Stimulated activated CD4-positive, alpha-beta T cell treated with anti-CD3 and anti-CD28 coated beads, Interleukin-4, amount 100 ng/mL, for 4 hours (primary cell): ENCODE data around the gene OTC.

ENCODE experiments used
- DNase-seq, 2 experiments: peaks; one replicate each; pipeline ENCODE4 v3.0.0-alpha.2; 2020

Gene OTC

DNA sequence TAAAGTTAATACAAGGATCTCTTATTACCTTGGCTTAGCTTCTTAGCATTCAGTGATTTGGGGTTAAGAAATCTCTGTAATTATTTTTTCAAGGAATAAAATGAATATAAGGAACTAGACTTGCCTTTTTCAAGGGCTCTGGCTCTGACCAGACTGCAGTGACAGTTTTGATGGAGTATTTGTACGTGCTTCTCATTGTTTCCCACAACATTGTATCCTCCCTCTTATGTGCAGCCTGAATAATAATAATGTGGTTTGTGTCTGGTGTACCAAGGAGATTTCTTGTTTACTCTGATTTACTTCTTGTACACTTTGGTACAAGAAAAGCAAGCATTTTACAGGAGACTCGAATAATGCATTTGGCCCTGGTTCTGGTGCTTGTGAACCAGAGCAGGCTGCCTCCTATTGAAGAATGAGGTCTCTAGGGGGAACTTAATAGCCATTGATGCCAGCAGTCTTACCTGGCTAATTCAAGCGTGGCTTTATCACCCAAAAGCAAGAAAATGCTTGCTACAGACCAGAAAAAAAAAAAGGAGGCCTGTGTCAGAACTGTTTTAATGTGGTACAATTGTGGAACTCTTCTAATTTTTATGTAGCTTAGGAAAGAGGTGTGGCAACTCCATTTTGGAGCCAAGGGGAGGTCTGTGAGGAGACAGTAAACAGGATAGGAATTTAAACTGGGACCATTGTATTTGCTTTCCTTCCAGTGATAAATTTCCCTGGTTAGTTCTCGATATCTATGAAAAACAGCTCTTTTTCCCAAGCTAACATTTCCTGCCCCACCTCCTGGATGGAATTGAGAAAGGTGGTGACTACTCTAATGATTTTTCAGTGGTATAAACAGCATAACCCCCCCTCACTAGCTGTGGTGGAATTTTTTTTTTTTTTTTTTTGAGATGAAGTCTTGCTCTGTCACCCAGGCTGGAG is 5.6 kb downstream of the OTC start:
- DNase-seq, result no peak

DNA sequence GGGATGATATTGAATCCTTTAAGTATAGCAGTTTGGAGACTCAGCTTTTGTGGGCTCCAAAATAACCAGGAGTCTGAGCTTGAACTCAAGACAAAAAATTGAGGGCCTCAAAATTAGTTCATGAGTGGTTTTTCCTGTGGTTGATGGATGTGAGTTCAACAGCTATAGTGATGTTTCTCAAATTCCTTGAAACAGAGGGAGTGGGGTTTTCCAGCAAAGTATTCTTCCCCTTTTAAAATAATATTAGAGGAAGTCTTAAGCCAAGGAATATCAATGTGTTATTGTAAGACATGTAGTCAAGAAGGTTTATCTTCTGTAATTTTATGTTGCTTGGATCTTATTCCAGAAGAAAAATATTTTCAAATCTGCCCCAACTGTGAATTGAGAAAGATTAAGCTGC is 10.6 kb downstream of the OTC start:
- DNase-seq, result no peak

DNA sequence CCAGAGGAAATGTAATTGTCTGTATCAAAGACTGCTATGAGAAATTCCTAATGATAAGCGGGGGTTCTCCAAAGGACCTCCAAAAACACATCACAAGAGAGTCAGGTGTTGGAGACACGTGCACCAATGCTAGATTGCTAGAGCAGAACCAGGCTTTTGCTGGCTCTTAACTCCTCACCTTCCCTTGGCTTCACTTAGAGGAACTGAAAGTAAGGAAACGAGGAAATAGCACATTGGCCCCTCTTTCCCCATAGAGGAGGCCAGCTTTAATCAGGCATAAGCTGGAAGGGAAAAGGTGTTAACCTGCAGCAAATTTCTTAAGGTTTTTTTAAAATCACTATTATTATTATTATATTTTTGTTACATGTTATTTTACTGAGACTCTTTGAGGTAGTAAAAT is 13.6 kb downstream of the OTC start:
- no peak for DNase-seq

DNA sequence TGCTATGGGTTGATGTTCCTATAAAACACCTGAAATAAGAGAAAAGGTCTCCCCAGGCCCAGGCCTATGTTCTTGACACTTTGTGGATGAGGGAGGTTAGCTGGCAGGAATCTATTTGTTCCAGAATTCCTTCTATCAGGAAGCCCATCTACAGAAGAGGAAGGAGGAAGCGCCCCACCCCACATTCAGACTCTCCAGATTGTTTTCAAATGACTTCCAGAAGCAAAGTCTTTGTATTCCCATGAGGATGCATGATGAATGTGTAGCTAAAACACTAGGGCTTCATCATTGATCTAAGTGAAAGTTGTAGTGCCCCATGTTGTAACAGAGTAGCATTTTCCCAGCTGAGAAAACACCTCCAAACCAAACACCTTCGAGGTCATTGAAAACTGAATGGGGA is 16.4 kb downstream of the OTC start:
- no peak for DNase-seq

DNA sequence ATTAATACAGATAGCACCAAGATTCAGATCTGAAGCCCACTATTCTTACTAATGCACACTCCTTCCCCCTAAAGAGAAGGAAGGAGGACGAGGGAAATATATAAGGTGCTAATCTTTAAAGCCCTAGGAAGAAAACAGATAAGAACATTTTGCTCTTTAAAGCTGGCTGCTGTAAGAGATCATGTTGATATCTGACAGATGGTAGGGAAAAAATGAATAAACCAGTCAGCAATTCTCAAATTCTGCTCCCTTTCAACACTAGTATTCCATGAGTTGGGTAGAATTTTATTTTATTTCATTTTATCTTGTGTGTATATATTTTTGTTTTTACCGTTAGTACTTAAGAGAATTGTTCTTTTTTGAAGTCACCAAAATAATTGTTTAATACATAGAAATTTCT is 19.2 kb downstream of the OTC start:
- no peak for DNase-seq

DNA sequence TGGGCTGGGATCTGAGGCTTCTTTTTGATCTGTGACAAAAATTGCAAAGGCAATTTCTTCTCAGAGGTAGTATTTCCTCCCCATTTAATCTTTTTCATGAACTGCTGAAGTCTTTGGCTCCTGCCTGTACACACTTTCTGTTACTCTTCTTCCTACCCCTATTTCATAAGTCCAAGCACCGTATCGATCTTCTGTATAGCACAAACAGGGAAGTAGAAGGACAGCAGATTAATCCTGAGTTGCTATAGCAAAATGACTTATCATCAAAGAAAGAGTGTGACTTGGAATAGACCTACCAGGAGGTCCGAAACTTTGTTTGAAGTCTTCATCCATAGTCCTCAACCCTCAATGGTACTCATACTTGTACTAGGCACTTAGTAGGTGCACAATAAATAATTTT is 22.0 kb downstream of the OTC start:
- no peak for DNase-seq

DNA sequence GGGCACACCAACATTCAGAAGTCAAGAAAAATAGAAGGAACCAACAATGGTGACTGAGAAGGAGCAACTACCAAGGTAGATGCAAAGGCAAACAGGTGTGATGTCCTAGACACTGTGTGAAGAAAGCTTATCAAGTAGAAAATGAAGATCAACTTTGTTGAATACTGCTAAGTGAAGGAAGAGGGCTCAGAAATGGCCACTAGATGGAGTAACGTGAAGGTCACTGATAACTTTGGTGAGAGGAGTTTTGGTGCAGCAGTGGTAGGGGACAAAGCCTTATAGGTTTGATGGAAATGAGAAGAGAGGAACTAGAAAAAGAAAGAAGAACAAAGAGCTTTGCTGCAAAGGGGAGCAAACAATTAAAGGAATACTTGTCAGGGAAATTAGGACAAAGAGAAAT is 23.5 kb downstream of the OTC start:
- DNase-seq, result no peak

DNA sequence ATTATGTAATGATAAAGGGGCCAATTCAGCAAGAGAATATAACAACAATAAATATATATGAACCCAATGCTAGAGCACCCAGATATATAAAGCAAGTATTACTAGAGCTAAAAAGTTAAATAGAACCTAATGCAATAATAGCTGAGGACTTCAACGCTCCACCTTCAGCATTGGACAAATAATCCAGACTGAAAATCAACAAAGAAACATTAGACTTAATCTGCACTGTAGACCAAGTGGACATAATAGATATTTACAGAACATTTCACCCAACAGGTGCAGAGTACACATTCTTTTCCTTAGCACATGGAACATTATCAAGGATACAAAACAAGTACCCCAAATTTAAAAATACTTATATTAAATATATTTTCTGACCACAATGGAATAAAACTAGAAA is 24.3 kb downstream of the OTC start:
- no peak for DNase-seq

DNA sequence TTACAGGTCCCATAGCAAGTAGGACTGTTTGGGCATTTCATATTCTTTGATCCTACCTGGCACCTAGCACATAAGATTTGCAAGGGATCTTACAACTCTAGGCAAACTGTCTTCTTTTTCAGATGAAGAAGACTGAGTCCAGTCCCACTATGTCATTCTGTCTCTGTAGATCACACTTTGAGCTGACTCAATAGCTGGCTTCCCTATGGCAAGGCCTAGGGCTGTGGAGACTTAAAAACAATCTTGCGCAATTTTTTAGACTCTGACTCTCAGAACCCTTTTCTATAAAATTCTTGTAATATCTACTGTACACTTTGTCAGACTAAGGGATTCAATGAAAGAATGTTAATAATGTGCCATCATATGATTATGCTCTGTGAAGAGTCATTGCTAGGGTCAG is 26.7 kb downstream of the OTC start:
- DNase-seq, result no peak

DNA sequence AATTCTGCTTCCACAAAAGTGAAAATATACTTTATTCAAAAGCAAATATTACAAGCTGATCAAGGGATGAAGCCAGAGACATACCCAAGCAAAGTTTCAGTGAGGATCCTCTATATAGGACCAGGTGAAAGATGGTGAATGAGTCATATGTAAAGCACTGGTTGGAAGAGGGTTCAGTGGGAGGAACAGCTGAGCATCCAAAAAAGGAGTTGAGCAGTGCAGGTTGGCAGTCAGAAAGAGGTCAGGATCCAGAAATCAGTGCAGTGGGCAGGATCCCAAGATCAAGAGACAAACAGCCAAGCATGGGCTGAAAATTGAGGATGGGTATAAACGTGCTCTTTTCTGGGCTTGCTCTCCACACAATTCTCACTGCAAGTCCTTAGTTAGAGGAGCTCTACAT is 30.3 kb downstream of the OTC start:
- DNase-seq, result no peak

DNA sequence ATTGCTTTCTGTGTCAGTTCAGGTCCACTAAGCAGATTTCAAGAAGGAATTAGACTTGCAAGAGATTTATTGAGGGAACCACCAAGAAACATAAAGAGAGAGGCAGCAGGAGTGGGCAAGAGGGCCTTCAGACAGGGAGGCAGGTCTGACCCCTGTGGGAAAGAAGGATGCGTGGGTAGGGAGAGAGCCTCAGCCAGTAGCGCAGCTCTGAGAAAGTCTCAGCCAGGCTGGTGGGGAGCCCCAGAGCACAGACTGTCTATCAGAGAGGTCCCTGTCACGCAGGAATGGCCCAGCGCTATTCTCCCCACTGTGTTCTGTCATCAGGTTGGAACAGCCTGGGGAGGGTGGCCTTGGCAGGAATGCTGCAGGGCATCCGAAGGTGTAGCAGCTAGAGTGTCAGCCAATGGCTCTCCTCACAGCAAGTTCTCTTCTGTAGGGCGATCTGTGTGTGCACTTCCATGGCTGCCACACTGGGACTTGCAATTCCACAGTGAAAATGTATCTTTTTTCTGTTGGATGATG is 48.0 kb downstream of the OTC start:
- no peak for DNase-seq

DNA sequence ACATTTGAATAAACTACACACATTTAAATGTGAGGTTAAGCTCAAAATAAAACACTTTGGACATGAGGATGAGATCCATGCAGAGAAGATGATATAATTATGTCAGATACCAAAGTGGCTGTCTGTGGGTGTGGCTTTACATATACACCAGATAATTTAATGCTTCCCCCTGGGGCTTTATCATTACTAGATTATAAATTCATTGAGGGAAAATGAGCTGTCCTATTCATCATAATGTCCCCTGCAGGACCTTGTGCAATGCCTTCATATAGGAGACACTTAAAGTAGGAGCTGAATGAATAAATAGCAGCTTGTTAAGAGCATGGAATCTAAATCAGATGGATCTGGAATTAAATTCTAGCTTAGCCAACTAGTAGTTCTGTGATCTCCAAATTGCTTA is 49.7 kb downstream of the OTC start:
- DNase-seq, result no peak

DNA sequence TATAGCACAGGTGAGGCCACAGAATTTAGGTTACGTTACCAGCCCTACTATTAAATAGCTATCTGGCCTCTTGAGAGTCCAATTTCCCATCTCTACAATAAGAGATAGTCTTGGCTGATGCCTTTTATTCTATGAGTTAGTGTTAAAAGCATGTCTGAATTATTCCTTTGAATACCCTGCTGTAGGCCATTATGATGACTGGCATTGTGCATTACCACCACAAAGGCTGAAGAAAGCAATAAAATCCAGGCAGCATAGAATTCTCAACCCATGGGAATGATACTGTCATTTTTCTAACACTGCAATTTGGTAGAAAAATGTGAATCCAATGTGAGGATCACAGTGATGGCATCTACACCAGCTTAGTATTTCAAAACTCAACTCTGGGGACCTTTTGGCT is 51.4 kb downstream of the OTC start:
- no peak for DNase-seq

DNA sequence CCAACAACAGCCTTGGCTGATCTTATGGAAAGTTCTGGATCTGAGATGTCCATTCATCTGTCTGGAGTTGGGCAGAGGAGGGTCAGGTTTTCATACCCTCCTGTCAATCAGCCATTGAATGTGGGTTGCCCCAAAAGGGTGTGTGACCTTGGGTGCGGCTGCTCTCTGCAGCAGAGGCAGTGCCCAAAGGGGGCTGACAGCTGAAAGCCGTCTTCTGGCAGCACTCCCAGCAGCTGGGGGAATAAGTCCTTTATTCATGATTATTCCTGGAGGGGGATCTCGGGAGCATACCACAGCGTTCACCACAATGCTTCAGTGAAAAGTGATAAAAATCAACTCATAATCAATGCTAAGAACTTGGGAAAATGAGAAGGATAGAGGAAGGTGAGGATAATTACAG is 54.7 kb downstream of the OTC start:
- no peak for DNase-seq

DNA sequence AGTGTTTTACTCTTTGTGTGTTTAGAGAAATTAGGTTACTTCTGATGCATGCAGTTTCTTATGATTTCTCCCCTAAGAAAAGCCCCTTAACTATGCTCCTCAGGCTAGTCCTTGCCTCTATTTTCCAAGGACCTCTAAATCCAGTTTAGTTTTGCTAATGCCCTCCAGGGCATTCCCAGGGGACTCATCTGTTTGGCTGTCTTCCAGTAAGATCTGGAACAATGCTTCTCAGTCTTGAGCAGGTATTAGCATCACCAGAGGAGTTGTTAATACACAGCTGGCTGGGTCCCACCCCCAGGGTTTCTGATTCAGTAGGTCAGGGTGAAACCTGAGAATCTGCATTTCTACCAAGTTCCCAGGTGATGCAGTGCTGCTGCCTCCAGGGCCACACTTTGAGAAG is 56.9 kb downstream of the OTC start:
- DNase-seq, result no peak

DNA sequence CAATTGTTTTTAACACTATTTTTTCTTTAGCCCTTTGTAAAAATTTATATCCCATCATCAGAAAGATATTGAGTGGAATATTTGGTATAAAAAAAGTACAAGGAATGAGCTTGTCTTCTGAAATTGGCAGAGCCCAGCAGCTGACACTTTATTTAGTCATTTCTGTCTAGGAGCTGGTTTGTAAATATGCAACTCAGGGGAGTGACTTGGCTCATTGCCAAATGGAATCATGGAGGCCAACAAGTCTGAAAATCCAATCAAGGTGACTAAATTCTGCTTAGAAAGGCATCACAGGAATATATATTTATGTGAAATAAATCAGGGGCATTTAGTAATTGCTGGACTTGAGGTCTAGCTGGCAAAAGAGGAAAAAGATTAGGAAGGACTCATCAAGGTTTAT is 74.4 kb downstream of the OTC start:
- no peak for DNase-seq

DNA sequence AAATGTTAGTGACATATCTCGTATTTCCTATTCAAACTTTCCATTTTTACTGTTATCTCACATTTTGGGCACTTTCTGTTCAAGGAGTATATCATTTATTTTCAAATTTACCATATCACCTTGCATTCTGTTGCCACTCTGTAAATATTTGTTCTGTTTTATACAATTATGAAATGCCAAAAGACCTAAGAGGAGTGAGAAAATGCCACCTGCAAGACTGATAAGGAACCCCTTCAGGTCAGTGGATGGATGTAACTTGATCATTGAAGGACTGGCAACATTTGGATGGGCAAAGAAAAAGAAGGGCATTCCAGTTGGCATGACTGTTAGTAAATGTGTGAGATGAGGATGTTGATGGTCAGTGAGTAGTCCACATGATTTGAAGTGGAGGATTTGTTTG is 79.1 kb downstream of the OTC start:
- DNase-seq, result no peak

DNA sequence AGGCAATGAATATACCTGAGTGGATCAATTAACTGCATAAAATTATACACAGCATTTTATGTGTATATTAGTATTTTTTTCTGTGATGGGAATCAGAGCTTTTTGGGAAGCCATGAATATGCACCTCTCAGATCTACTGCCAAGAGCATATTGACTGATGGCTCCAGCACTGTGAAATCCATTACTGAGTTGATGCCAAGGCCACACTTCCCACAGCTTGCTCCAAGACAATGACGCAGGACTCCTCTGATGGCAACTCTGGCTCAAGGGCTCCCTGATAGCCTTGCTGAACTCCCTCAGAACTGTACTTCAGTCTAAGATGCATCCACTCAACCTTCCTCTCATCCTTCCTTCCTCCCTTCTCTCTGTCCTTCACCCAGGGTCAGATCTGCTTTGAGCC is 82.7 kb downstream of the OTC start:
- DNase-seq, result no peak

DNA sequence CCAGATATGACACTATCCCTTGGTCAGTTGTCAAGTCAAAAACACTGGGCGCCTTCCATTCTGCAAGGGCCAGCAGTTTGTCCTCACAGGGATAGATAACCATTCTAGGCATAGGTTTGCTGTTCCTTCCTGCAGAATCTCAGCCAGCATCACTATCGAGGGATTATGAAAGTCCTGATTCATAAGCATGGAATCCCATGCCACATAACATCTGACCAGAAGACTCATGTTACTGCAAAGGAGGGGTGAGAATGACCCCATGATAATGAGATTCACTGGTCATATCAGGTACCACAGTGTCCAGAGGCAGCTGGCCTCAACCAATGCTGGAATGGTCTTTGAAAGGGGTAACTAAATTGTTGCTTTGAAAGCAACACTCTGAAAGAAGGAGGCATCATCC is 84.7 kb downstream of the OTC start:
- DNase-seq, result no peak

DNA sequence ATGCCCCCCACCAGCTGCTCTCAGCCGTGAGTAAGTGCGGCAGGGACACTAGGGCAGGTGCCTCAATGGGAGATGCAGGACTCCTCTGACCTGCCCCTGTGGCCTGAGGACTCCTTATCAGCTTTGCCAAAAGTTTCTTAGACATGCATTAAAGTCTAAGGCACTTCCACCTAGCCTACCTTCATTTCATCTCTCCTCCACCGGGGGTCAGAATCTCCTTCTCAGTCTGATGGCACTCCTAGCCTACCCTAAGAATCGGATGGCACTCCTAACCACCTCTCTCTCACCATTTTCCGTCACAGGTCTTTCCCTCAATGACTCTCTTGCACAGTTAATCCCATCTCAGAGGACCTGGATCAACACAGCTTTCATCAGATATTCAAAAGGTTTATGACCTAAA is 85.9 kb downstream of the OTC start:
- DNase-seq, result no peak

DNA sequence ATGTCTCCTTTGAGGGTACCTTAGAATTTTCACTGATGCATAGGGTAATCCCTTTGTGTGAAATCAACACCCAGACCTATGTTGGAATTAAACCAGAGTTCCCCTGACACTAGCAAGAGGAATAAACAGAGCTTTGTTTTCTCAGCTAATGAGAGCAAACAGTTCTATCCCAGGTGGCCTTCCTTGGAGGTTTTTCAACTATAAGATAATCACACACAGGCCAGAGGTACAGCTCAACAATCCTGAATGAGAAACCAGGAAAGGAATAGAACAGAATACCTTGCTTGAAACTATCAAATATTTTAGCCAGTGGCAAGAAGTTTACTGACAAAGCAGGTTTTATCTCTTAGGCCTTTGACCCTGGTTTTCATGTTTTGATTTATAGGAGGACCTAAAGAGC is 100.2 kb downstream of the OTC start:
- no peak for DNase-seq

DNA sequence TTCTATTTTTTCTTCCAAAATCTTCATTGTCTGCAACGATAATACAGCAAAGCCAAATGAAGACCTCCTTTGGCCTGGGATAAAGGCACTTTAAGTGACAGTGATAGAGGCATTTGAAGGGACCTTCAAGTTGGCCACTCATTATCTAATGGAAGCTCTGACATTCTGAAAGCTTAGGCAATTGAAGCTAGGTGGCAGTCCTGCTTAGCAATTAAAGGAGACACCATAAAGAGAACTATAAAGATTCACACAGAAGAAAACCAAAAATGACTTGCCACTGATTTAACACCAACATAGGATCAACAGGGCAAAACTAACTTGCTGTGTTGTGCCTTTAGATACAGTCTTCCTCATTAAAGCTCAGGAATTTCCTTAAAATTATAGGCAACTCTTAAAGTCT is 105.7 kb downstream of the OTC start:
- no peak for DNase-seq

DNA sequence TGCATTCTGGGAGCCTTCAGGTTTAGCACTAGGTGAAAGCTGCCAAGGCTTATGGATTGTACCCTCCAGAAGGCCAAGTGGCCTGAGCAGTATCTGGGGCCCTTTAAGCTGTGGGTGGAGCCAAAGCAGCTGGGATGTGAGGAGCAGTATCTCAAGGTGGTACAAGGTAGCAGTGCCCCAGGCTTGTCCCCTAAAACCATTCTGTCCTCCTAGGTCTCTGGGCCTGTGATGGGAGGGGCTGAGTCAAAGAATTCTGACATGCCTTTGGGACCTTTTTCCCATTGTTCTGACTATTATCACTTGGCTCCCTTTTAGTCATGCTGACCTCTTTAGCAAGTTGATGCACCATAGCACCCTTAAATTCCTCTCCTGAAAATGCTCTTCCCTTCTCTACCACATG is 109.9 kb downstream of the OTC start:
- no peak for DNase-seq

DNA sequence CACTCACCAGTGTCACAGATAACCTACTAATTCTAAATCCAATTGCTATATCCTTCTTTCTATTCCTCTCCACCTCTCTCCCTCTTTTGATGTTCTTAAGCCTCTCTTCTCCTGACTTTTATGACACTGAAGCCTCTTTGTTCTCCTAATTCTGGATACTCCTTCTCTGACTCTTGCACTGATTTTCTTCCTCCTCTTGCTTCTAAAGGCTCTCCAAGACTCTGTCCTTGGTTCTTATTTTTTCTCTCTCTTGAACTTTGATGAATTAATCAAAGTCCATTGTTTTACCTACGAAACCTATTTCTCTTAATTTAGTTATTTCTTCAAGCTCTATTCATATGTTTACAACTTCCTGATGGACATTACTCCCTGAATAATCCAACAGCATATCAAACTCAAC is 113.3 kb downstream of the OTC start:
- DNase-seq, result no peak

DNA sequence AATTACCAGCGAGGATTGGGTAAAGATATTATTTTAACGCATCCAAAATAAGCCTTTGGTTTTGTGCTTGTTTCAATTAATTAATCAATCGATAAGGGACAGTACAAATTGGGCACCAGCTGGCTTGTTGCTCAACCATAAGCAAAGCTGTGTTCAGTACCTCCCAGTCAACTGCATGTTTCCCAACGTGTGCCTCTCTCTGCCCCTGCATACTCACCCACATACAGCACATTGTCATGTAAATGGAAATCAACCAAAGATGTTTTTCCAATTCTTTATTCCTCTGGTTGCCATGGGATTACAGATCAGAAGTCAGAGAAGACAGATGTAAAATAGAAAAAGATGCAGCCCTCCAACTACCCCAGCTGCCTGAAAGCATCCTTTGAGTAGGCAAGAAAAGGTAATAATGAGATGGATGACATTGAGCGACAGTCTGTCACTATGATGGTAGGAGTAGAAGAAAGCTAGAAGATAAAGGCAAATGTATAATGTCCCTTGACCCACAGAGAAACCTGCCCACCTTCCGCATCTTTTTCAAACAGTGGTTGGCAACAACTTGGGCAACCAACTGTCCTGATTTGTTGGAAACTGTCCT is 116.3 kb downstream of the OTC start:
- no peak for DNase-seq
